Measurements from ENCODE around the gene PPP4R4.
"Not testable (repeated sequence)": the region's sequence is repeated elsewhere in the genome, so short reads cannot be mapped to it uniquely, and the experiment has no call there.

PPP4R4 gene

DNA sequence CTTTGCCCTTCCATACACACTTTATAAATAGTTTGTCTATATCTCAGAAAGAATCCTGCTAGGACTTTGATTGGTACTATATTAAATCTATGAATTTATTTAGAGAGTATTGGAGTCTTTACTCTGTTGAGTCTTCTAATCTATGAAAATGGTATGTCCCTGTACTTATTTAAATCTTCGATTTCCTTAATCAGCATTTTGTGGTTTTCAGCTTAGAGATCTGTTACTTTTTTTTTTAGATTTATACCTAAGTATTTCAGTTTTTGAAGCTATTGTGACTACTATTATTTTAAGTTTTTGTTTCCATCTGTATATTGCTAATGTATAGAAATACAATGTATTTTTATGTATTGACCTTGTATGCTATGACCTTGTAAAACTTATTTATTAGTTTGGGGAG is 31.3 kb upstream of the PPP4R4 start:
- H3K27ac ChIP-seq: no peak overlapping the region
- no peak overlapping the region for H3K4me3 ChIP-seq

DNA sequence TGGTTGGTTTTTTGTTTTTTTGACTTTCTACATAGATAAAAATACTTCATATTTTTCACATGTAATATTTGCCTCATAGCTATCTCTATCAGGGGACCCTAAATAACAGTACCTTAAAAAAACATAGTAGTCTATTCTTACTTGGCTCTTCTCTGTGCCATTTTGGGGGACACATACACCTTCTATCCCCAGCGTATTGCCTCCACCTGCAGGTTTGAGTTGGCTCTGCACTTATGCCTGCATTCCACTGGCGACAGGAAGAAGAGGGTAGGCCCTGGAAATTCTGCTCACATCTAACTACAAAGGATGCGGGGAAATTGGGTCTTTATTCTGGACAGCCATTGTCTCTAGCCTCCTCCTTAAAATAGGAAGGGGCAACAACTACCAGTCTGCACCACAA is 30.9 kb upstream of the PPP4R4 start:
- Histone ChIP-seq H3K27ac (no peak overlapping the region), H3K4me3 (no peak overlapping the region)

DNA sequence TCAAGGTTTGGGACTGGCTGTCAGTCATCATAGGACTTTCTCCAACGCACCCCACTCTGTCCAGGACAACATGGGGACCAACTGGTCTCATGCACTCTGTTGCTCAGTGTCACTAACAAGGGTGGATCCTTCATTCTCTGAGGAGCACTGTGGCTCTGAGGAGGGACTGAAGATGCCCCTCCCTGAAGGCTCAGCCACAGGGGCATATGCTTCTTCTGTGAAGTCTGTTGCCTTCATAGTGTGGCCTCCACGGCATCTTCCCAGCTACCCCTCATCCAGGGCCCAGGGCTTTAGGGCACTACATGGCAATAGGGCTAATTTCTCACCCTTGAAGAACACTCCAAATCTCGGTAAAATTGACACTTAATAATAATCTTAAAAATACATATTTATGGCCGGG is 30.4 kb upstream of the PPP4R4 start:
- Histone ChIP-seq H3K27ac (no peak overlapping the region), H3K4me3 (no peak overlapping the region)

DNA sequence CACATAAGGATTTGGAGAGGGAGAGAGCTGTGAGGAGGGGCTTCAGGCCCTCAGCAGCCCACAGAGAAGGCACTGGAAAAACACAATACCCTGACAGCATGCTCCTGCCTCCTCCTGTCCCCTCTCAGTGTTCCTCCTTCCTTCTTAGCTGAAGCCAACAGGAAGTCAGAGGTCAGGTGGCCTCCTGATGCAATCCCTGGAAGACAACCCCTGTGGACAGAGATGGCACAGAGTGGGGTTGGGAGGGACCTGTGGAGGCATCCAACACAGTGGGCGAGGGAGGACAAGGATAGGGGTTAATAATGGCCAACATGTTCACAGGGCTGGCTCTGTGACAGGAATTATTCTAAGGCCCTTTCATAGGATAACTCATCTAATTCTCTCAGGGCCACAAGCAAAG is 29.4 kb upstream of the PPP4R4 start:
- no peak overlapping the region for H3K4me3 ChIP-seq

DNA sequence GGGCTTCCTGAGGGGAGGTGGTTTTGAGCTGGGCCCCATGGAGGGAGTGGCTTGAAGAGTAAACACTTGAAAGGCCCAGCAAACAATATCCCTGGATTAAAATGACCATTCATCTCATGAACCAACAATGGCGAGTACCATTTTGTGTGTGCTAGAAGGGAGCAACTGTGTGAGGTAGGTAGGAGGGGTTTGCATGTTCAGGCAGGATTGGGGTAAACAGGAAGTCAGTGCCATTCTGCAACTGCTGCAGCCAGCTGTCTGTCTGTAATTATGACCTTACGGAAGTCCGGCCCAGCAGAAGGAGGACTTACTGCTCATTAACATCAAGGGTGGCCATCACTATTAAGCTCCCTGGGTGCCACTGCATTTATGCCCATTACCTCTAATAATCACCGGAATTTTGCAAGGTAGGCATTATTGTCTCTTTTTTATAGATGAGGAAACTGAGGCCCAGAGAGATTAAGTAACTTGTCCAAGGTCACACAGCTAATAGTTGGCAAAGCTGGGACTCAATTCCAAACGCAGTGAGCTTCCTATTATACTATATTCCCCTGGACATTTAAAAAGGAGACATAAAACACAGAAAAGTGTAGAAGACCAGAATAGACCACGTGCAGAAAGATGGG is 28.1 kb upstream of the PPP4R4 start:
- Histone ChIP-seq H3K4me3 (no peak overlapping the region), H3K27ac (no peak overlapping the region)

More for the DNA sequence above, 29.4 kb upstream of the PPP4R4 start:
- no peak overlapping the region for H3K27ac ChIP-seq

DNA sequence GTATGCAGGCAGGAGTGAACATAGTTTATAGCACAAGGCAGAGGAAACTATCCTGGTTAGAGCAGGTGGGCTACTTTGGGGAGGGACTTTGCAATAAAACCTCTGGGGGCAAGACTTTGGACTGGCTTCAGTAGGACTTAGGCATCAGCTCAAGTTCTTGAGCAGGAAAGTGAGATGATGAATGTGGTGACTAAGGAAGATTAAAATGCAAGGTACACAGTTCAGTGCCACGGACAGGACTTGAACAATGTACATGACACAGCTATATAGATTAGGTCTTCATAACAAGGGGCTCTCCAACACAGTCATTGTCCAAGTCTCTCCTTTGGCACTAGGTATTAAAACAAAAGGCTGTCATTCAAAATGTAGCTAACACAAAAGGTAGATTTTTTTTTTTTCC is 21.4 kb upstream of the PPP4R4 start:
- H3K27ac ChIP-seq: no peak overlapping the region
- H3K4me3 ChIP-seq: no peak overlapping the region

DNA sequence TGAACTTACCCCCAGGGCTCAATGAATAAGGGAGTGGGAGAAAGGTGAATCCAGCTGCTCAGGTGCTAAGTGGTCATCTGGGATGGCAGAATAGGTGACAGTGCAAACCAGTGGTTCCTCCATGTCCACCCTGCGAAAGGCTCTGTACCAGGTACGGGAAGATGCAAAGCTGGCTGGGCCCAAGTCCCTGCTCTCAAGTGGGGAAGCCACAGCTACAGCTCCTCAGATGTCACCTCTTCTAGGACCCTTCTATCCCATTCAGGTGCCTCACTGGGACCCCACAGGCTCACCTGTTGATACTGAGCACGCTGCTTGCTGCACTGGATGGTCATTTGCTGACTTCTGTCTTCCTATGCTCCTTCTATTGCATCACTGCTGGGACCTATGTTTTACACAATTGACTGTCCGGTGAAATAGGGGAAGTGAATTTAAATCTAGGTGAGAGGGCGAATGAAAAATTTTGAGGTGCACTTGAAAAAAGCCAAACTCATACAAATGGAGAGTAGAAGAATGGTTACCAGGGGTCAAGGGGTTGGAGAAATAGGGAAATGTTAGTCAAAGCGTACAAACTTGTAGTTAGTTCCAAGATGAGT is 20.3 kb upstream of the PPP4R4 start:
- no peak overlapping the region for H3K4me3 ChIP-seq
- no peak overlapping the region for H3K27ac ChIP-seq

DNA sequence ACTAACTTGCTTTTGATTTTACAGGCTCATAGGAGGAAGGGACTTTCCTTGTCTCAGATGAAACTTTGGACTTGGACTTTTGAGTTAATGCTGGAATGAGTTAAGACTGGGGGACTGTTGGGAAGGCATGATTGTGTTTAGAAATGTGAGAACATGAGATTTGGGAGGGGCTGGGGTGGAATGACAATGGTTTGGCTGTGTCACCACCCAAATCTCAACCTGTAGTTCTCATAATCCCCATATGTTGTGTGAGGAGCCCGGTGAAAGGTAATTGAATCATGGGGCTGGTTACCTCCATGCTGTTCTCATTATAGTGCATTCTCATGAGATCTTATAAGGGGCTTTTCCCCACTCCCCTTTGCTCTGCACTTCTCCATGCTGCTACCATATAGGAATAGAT is 18.0 kb upstream of the PPP4R4 start:
- not testable (repeated sequence) for H3K27ac ChIP-seq, H3K4me3 ChIP-seq

DNA sequence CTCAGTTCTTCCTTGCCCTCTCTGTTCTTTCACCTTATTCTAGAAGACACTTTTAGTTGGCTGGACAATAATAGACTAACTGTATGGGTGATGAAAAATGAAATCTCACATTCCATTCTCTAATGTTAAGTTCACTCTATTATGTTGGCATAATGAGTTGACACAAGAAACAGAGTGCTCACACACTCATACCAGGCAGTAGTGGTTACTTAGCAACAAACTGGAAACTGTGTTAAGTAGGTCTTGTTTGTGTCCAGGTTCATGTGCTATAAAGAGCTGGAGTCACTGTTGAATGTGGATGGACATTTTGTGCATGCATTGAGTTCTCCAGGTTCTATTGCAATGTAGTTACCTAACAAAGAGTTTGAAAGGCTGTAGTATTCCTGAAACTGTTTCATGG is 16.9 kb upstream of the PPP4R4 start:
- Histone ChIP-seq H3K27ac (no peak overlapping the region), H3K4me3 (no peak overlapping the region)

DNA sequence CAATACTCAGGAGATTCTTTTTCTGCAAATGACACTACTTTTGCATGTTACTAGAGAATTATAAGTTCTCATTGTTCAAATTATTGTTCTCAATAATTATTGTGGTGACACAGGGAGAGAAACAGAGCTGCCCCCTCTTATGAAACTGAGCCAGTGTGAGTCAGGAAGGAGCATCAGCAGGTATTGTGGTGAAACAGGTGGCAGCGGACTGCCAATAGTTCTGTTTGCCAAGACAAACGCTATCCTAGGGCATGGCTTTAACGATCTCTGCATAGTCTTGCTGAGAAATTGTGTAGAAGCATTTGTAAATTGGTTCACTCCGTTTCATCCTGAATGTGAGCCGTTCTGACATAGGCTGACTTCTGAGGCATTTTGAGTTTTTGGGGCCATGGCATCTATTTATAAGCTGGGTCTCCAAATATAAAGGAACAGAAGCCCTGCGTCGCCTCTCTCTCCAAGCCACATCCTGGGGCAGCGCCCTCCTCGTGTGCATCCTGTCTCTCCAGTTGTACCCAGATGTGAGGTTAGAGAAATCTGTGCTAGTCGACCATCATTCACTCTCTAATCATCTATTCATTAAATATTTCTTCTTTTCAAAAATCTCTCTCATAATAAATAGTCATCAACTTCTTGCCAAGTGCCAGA is 15.8 kb upstream of the PPP4R4 start:
- no peak overlapping the region for H3K4me3 ChIP-seq

DNA sequence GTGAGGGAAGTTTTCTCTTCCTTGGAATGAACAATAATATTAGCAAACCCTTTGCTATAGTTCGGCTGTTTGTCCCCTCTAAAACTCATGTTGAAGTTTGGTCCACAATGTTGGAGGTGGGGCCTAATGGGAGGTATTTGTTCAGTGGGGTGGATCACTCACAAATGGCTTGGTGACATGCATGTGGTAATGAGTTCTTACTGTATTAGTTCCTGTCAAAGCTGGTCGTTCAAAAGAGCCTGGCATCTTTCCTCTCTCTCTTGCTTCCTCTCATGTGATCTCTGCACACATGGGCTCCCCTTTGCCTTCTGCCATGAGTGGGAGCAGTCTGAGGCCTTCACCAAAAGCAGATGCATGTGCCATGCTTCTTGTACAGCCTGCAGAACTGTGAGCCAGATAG is 13.1 kb upstream of the PPP4R4 start:
- no peak overlapping the region for H3K4me3 ChIP-seq
- no peak overlapping the region for H3K27ac ChIP-seq

More for the DNA sequence above, 15.8 kb upstream of the PPP4R4 start:
- peak overlapping the region in 1 of 21 experiments; percentile 18 for H3K27ac ChIP-seq

DNA sequence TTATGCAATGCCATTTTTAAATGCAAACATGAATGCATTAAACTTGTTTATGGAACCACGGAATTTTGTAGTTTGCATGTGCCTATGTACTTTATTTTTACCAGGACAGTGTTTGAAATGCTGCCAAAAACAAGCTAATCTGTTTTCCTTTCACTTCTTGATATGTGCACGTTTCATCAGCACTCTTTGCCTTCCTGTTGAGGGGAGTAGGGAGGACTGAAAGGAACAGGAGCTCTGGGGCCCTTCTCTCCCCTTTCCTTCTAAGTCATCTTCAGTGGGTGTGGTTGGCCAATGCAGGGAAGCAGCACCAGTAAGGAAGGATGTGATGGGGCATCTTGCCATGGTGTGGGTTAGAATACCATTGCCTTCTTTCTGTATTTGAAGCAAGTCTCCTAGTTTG is 12.1 kb upstream of the PPP4R4 start:
- H3K4me3 ChIP-seq: no peak overlapping the region
- H3K27ac ChIP-seq: no peak overlapping the region

DNA sequence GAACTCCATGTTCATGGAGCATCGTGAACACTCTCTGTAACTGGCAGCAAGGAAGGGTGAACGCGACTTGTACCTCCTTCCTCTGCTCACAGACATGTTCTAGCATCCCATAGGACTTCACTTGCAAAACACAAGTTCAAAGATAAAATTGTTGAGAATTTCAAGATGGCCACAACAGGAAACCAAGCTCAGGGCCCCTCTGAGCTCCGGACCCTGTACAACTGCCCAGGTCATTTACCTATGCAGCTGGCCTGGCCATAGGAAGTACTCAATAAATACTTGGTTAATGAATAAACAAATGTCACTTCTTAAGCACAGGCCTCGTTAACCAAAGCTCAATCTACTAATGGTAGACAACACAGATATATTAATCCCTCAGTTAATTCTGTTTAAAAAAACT is 11.7 kb upstream of the PPP4R4 start:
- Histone ChIP-seq H3K27ac (no peak overlapping the region), H3K4me3 (no peak overlapping the region)

DNA sequence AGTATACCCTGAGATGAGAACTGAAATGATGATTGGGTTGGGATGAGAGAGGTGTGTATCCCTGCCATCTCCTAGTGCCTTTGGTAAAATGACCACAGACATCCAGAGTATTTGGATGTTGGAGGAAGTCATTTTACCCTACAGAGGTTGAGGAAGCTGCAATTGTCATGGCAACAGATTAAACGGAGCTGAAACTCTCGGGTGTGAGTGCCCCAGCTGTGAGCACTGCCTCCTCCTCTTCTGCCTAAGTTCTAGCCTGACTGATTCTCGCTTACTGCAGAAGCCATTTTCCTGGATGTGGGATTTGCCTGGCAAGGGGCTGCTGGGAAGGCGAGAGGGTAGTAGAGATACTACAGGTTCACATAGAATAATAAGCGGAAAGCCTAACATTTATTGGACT is 10.3 kb upstream of the PPP4R4 start:
- H3K27ac ChIP-seq: no peak overlapping the region
- no peak overlapping the region for H3K4me3 ChIP-seq

DNA sequence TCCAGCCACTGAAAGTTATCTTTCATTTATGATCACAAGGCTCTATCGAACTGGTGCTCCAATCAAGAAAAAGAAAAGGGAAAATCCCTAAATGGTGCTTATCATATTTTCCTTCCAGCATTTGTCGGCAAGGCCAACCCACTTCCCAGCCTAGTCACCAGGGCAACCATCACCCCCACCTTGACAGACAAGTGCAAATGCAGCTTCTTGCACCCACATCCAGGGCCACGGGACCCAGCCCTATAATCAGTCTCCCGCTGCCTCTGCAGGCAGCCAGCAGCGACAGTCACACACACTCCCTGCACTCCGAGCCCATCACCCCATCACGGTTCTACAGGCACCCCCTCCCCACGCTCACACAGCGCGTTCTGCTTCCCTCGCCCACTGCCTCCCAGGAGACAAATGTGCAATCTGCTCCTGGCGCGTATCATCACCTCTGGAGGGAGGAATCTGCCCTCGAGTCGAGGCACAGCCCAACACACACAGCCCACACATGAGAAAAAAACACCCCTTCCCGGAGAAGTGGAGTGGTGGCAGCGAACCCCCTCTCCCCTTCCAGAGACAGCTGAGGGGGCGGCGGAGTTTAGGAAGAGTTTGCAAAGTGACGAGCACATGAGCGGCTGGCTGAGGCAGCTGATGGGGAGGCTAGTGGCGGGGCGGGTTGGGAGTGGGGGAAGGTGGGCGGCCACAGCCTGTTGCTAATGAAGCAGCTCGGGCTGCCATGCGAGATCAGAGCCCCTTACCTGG is 9.3 kb upstream of the PPP4R4 start:
- Histone ChIP-seq H3K4me3 (no peak overlapping the region), H3K27ac (no peak overlapping the region)

DNA sequence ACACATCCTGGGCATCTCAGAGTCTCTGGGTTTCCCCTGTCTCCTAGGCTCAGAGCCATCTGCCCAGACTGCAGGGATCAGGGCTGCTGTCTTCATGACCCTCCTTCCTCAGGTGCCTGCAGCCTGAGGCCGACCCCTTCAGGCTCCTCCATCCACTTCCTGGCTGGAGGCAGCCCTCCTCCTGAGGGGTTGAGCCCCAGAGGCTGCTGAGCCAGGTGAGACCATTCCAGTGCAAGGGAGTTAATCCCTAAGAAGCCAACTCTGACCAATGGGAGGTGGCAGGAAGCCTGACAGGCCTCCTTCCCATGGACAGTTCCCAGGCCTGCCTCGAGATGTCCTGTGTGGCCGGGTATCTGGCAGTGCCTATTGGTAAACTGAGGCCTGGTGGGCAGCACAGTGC is 8.4 kb upstream of the PPP4R4 start:
- no peak overlapping the region for H3K4me3 ChIP-seq
- no peak overlapping the region for H3K27ac ChIP-seq

DNA sequence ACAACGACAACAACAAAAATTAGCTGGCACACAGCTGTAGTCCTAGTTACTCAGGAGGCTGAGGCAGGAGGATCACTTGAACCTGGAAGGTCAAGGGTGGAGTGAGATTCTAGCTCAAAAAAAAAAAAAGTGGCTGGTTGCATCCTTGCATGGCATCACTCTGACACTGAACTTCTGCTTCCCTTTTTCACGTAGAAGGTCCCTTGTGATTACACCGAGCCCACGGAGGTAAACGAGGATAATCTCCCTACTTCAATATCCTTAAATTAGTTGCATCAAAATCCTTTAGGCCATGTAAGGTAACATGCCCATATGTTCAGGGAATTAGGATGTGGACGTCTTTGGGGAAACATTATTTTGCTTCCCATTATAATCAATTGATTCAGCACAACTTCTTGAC is 4.0 kb upstream of the PPP4R4 start:
- Histone ChIP-seq H3K4me3 (no peak overlapping the region), H3K27ac (no peak overlapping the region)

DNA sequence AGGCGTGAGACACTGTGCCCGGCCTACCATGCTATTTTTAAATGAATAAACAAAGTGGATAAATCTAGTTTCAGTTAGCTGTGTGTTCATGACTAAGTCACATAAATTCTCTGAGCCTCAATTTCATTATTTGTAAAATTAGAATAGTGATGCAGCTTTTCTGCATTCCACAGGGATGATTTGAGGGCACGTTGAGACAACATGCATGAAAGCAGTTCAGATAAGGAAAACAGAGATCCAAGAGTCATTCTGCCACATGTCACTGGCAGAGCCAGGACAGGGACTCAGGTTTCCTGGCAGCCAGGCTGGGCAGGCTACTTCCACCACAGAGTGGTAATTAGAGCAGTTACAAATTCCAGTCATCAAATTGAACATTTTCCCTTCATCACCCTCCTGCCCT is 2.9 kb upstream of the PPP4R4 start:
- H3K27ac ChIP-seq: no peak overlapping the region

DNA sequence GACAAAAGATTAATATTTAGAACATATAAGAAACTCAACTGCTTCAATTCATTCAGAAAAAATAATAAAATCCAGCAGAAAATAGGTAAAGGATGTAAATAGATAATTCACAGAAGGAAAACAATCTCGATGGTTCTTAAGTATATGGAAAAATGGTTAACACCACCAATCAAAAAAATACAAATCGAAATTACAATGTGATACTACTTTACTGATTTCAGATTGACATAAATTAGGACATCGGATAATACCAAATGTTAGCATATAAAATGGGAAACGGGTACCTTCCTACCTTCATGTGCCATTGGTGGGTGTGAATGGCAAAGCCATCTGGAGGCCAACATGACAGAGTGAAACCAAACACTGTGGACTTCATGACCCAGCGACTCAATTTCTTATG is 1.6 kb upstream of the PPP4R4 start:
- no peak overlapping the region for H3K27ac ChIP-seq

More for the DNA sequence above, 2.9 kb upstream of the PPP4R4 start:
- no peak overlapping the region for H3K4me3 ChIP-seq

DNA sequence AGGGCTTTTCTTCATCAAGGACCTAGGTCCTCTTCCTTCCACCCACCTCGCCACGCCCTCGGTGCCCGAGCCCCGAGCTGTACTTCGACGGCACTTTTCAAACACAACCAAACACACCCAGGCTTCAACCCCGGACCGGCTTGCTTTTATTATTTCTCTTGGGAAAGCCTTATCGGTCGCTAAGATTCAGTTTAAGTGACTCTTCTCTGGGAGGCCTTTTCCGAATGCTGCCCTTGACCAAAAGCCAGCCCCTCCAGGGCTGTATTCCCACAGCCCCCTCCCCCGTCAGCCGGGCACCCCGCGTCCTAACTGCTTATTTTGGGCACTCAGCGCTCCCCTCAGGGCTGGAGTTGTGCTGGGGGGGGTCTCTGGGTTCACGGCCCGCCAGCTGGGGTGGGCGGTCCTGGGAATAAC is 644 bp upstream of the PPP4R4 start:
- Histone ChIP-seq H3K4me3 (peak overlapping the region; percentile 45 to 66 (median 57)), H3K27ac (peak overlapping the region in 6 of 21 experiments; percentile 8 to 55 (median 20))

More for the DNA sequence above, 1.6 kb upstream of the PPP4R4 start:
- H3K4me3 ChIP-seq: no peak overlapping the region

DNA sequence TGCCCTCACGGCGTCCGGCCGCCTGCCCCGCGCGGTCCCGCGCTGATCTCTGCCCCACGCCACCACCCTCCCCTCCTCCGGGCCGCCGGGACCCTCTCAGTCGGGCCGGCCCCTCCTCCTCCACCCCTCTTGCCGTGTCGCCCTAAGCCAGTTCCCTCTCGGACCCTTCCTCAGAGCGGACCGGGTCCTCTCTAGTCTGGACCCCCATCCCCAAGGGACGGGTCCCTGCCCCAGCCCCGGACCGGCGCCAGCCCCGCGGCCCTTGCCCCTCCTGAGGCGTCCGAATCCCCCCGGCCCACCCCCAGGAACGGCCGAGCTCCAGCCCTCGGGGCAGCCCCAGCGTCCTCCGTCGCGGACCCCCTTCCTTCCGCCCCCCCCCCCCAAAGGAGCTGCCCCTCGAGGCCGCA is 485 bp downstream of the PPP4R4 start:
- Histone ChIP-seq H3K27ac (no peak overlapping the region), H3K4me3 (peak overlapping the region; percentile 45 to 66 (median 57))

All from skin epidermis (tissue), 12 donors.